HG02970 (cell line): ENCODE results near the gene FAM221A.
"Not testable (repeated sequence)": the region's sequence is repeated elsewhere in the genome, so short reads cannot be mapped to it uniquely, and the experiment has no call there.

Source experiments
- ATAC-seq: cut with Tn5 transposase; IDR thresholded peaks from one replicate; pipeline ENCODE4 v1.9.1; 2021; ENCODE audit warnings: mild to moderate bottlenecking, moderate library complexity, moderate number of reproducible peaks; ENCODE audit not compliant: unreplicated experiment, low FRiP score

FAM221A gene, protein sequence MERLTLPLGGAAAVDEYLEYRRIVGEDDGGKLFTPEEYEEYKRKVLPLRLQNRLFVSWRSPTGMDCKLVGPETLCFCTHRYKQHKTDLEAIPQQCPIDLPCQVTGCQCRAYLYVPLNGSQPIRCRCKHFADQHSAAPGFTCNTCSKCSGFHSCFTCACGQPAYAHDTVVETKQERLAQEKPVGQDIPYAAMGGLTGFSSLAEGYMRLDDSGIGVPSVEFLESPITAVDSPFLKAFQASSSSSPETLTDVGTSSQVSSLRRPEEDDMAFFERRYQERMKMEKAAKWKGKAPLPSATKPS

GRCh38 chr7:23679898-23680413, at the start of gene FAM221A:
FAM221A (plus strand) TSS chr7:23680199; CDS start chr7:23680219, 20 bp downstream.
- ATAC-seq = peak; percentile 98

DNA sequence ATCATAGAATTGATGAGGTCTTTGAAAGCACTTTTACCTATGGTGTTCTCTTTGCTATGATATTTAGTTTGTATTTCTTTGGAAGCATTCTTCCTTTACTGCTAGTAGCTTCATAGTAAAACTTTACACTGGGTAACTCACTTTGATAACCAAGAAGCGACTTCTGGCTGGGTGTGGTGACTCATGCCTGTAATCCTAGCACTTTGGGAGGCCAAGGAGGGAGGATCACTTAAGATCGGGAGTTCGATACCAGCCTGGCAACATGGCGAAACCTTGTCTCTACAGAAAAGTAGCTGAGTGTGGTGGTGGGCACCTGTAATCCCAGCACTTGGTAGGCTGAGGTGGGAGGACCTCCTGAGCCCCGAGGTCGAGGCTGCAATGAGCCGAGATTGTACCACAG, 46.6 kb upstream of the FAM221A start:
- no peak for ATAC-seq

DNA sequence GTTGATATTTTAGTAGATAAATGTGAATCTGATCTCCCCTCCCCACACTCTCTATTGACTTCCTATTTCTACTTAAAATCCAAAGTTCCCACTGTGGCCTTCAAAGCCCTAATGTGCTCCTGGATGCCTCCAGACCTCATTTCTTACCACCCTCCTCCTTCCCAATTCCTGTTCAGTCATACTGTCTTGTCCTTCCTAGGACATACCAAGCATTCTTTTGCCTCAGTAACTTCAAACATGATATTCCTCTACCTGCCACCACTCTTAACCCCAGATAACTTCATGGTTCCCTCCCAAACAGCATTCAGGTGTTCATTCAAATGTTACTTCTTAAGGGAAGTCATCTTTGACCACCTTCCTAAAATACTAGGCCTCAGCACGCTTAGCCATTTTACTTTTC, 34.2 kb upstream of the FAM221A start:
- ATAC-seq = no peak

- ATAC-seq = no peak
Observed at GRCh38 chr7:23653942-23654341, 26.1 kb upstream of the FAM221A start.

DNA sequence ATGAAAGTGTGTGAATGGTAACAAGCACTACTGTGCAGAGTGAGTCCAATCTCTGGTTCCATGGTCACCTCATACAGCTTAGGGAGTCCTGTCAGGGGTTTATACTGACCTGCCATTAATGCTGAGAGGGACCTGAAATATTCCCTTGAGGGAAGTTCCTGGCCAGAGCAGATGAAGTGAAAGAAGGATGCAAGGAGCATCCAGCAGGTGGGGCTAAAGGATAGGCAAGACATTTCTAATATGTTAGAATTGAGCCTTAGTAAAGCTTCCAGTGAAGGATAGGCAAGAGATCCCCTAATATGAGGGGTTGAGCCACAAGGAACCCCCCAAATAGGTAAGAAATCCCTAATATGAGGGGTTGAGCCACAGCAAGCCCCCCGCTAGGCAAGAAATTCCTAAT, 25.5 kb upstream of the FAM221A start:
- no peak for ATAC-seq

GRCh38 chr7:23655433-23655832, 24.6 kb upstream of the FAM221A start:
- no peak for ATAC-seq

DNA sequence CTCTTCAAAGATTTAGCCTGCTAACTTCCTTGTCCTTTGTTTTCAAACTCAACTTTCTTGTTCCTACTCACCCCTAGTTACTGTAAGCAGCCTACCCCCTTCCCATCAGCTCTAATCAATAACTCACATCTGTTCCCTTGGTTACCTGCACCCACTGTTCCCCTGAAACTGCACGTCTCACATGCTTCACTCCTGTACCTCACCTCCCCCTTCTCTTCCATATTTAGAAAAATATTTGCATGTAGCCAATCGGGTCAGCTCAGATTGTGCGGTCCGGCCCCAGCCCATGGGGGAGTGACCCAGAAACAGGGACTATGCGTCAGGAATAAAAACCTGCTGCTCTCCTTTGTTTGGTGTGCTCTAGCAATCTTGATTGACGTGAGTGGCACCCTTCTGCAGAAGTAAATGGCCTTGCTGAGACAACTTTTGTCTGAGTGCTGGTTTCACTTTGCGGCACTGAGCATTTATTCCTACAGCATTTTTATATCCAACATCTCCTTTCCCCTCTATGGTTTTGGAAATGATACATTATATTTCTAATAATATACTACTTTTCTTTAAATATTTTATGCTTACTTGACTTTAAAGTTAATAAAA, 21.1 kb upstream of the FAM221A start:
- ATAC-seq = no peak

DNA sequence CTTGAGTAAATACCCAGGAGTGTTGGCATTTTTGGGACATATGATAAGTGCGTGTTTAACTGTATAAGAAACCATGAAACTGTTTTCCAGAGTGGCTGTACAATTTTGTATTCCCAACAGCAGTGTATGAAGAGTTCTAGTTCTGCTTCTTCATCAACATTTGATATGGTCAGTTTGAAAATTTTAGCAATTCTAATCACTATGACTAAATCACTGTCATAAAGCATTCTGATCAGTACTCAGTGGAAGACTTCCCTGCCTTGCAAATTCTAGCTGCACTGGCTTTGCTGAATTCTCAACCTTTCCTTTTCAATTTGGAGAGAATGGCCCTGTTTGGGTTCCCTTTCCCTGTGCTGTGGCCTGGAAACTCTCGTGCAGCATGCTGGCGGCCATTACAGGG, 18.6 kb upstream of the FAM221A start:
- ATAC-seq = no peak

- no peak for ATAC-seq
Observed at GRCh38 chr7:23662124-23662983, 17.6 kb upstream of the FAM221A start.

- no peak for ATAC-seq
Observed at GRCh38 chr7:23662984-23663313, 17.1 kb upstream of the FAM221A start.

DNA sequence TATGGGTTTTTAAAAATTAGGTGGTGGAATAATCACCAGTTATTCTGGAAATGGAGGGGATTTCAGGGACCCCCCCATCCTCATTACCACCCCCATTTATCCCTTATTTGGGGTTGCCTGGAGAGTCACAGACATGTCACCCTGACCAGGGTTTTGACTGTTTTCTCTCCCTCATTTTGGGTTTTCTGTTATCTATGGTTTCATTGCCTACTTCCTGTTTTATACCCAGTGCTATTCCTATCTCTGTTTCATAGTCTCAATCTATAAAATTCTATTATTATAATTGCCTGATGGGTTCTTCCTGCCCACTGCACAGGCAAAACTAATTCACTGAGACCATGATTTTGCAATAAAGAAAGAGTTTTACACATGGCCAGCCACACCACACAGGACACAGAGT, 15.9 kb upstream of the FAM221A start:
- ATAC-seq = no peak

- no peak for ATAC-seq
Observed at GRCh38 chr7:23672033-23672432, 8.0 kb upstream of the FAM221A start.

- no peak for ATAC-seq
Observed at GRCh38 chr7:23680414-23681405, 711 bp downstream of the FAM221A start.

DNA sequence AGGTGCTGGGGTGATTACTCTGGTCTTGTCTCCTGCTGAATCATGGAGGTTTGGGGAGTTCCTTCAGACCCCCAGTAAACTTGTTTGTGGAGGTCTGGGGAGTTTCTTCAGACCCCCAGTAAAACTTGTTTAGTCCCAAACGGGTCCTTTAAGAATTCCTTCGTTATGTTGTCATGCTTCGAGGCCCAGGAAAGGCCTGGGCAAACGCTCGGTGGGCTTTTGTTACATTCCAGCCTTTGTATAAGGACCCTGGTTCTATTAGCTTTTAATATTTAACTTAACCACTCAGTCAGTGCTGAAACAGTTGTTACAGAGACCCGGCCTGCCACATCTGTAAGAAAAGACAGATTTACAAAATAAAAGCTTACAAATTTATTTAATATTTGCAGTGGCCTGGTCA, 4.0 kb downstream of the FAM221A start:
- not testable (repeated sequence) for ATAC-seq

DNA sequence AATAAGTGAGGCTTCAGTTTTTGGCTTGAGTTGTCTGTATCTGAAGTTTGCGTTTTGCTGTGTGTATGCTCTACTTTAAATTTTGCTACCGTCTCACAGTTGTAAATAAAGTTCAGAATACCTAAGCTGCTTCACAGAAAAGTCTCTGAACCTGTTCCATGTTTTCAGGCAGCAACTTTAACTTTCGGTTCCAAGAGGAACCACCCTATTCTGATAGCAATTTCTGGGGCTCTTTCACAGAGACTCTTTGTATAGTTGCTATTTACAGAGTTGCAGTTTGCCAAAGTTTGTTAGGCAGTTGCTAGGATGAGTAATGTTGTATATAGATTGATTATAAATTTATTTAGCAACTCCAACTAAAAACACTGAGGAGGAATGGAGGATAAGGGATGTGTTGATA, 5.7 kb downstream of the FAM221A start:
- no peak for ATAC-seq

- no peak for ATAC-seq
Observed at GRCh38 chr7:23687011-23687410, 7.0 kb downstream of the FAM221A start.

- ATAC-seq = no peak
Observed at GRCh38 chr7:23689165-23689564, 9.2 kb downstream of the FAM221A start.

- no peak for ATAC-seq
Observed at GRCh38 chr7:23691320-23691719, 11.3 kb downstream of the FAM221A start.

- no peak for ATAC-seq
Observed at GRCh38 chr7:23693224-23693623, 13.2 kb downstream of the FAM221A start.

GRCh38 chr7:23696916-23697441, 17.0 kb downstream of the FAM221A start:
- no peak for ATAC-seq
